ENCODE results near the gene HELT. TPM values are rescaled to one million over a fixed set of nuclear protein-coding genes. Genes with fewer than 3 reads are reported as not detected.

The HELT gene
- total RNA-seq, 2 donors from 2014 or later, result not detected

DNA sequence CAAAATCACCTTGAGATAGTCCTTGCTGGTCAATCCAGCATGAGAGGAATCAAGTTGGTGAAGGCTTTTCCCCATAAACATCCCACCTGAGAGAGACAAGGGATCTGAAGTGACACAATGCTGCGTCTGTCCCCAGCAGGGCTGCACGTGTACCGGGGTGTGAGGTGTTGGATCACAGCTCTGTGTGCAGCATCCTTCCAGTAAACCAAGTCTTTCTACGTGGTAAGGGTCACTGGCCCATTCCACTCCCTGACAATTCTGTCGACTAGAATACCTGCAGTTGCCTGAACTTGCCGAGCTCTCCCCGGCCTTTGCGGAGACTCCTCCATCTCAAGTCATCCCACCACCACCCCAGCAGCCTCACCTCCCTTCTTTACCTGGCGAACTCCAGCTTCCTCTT, 14.8 kb downstream of the HELT start:
- Histone ChIP-seq H3K36me3 (no peaks in the 10 kb centered on the region), H3K9me3 (no peaks in the 10 kb centered on the region), H3K27me3 (no peaks in the 10 kb centered on the region), H3K27ac (no peak overlapping the region), H3K9ac (ENCODE audit: low read depth in 2 of 2, low read length in 2 of 2) (no peak overlapping the region), H3K4me3 (no peak overlapping the region), H3K4me1 (no peaks in the 10 kb centered on the region)
- DNase-seq, result no peak
- intact Hi-C loops (cut with DNase I), result no loop called here
- TF ChIP-seq, protein P1, sequence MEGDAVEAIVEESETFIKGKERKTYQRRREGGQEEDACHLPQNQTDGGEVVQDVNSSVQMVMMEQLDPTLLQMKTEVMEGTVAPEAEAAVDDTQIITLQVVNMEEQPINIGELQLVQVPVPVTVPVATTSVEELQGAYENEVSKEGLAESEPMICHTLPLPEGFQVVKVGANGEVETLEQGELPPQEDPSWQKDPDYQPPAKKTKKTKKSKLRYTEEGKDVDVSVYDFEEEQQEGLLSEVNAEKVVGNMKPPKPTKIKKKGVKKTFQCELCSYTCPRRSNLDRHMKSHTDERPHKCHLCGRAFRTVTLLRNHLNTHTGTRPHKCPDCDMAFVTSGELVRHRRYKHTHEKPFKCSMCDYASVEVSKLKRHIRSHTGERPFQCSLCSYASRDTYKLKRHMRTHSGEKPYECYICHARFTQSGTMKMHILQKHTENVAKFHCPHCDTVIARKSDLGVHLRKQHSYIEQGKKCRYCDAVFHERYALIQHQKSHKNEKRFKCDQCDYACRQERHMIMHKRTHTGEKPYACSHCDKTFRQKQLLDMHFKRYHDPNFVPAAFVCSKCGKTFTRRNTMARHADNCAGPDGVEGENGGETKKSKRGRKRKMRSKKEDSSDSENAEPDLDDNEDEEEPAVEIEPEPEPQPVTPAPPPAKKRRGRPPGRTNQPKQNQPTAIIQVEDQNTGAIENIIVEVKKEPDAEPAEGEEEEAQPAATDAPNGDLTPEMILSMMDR (IDR thresholded peaks at IDR 0.05), result no peak

DNA sequence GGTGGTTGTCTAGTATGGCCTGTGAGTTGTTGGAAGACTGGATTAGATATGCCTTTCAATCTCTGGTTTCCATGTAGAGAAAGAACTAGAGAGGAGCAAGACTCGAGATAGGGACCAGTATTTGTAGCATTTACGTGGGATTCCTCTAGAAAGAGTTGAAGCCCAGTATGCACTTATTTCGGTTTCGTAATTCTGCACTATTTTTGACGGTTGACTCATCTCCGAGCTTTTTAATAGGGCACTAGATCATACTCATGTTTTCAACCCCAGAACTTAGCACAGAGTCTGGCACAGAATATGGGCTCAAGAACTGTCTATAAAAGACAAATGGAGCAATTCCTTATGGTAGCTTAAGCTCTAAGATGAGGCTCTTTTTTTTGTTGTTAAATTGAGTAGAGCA, 15.7 kb downstream of the HELT start:
- H3K27ac ChIP-seq, result no peak overlapping the region
- TF ChIP-seq, protein P1 (IDR thresholded peaks at IDR 0.05), result no peak
- intact Hi-C loops (cut with DNase I), result no loop called here

DNA sequence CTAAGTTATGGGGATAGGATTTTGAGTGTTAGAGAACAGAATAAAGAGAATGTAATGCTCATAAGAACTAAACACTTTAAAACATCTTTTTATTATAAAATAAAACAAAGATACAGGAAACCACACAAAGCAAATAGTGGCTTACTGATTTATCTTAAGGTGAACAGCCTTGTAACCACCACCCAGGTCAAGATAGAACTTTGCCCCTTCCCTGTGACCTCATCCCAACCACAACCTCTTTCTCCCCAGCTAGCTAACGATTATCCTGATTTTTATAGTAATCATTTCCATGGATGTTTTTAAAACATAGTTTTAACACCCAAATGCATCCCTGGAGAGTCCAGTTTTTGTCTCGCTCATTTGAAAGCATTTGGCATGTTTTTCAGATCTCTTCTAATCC, 17.0 kb downstream of the HELT start:
- H3K36me3 ChIP-seq, result no peaks in the 10 kb centered on the region
- no peaks in the 10 kb centered on the region for H3K27me3 ChIP-seq
- TF ChIP-seq, protein P1 (IDR thresholded peaks at IDR 0.05), result no peak
- no peak for DNase-seq
- no peak overlapping the region for H3K4me3 ChIP-seq
- H3K9me3 ChIP-seq, result no peaks in the 10 kb centered on the region
- no peak overlapping the region for H3K9ac ChIP-seq (ENCODE audit: low read depth in 2 of 2, low read length in 2 of 2)
- H3K4me1 ChIP-seq, result no peaks in the 10 kb centered on the region
- H3K27ac ChIP-seq, result no peak overlapping the region
- intact Hi-C loops (cut with DNase I), result no loop called here

More for the DNA sequence above, 15.7 kb downstream of the HELT start:
- no peaks in the 10 kb centered on the region for H3K36me3 ChIP-seq
- H3K9me3 ChIP-seq, result no peaks in the 10 kb centered on the region
- no peak overlapping the region for H3K9ac ChIP-seq (ENCODE audit: low read depth in 2 of 2, low read length in 2 of 2)
- DNase-seq, result no peak
- H3K4me3 ChIP-seq, result no peak overlapping the region
- no peaks in the 10 kb centered on the region for H3K27me3 ChIP-seq
- H3K4me1 ChIP-seq, result no peaks in the 10 kb centered on the region

DNA sequence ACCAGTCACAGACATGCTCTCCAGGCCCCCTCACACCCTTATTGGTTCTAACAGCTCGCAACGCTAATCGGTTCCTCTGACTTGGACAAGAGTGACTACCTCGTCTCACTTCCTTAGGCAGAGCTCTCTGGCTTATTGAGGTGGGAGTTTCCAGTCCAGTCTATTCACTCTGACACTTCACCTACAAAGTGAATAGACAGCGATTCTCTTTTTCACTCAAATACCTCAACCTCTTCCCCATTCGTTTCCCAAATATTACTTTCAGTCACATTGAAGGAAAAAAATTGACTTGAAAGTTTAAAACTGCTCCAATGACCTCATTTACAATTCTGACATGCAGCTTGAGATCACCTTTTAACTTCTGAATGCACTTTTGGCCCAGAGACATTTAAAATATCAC, 17.7 kb downstream of the HELT start:
- intact Hi-C loops (cut with DNase I), result no loop called here
- Histone ChIP-seq H3K27me3 (no peaks in the 10 kb centered on the region), H3K9ac (ENCODE audit: low read depth in 2 of 2, low read length in 2 of 2) (no peak overlapping the region), H3K4me1 (no peaks in the 10 kb centered on the region), H3K27ac (no peak overlapping the region), H3K36me3 (no peaks in the 10 kb centered on the region), H3K9me3 (no peaks in the 10 kb centered on the region), H3K4me3 (no peak overlapping the region)
- no peak for DNase-seq
- TF ChIP-seq, protein P1 (IDR thresholded peaks at IDR 0.05), result no peak

DNA sequence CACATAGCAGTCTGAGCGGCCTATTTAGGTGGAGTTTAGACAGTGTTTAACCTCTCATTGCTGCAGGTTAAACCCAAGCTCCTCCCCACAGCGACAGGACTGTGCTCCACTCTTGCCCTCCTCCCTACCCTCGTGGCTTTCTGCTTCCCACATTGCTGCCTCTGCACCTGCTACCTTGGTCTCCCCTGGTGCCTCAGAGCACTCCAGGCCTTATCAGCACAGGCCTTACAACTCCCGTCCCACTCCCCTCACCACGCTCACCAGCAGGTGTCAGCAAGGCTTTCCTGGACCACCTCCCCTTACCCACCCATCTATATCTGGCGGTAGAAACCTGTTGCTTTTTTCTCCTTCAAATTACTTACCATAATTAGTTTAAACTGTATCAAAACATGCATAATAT, 18.6 kb downstream of the HELT start:
- intact Hi-C loops (cut with DNase I), result no loop called here
- no peaks in the 10 kb centered on the region for H3K27me3 ChIP-seq
- H3K4me1 ChIP-seq, result no peaks in the 10 kb centered on the region
- no peak overlapping the region for H3K9ac ChIP-seq (ENCODE audit: low read depth in 2 of 2, low read length in 2 of 2)
- no peaks in the 10 kb centered on the region for H3K9me3 ChIP-seq
- DNase-seq, result no peak
- H3K4me3 ChIP-seq, result no peak overlapping the region
- H3K27ac ChIP-seq, result no peak overlapping the region
- no peaks in the 10 kb centered on the region for H3K36me3 ChIP-seq
- TF ChIP-seq, protein P1 (IDR thresholded peaks at IDR 0.05), result no peak
